IMR-90 (cell line): Measurements from ENCODE around the gene PLD3. TPM values are rescaled to one million over a fixed set of nuclear protein-coding genes. Genes with fewer than 3 reads are reported as not detected.

ENCODE experiments used
- ATAC-seq: fragments of 200-7000 bp; cut with Tn5 transposase; 2 replicates; pipeline ENCODE4 v1.9.1; 2020; ENCODE audit warnings: low read depth, mild to moderate bottlenecking, moderate library complexity
- BruUV-seq: library from RNA; stranded (reverse); fragments of 400-500 nt; replicated peaks from 2 replicates; lab custom pipeline; 2021; lab: Mats Ljungman, UMichigan
- CTCF ChIA-PET: fragments of 300-600 bp; formaldehyde crosslinking; extraction: SDS; loops from one replicate; lab custom pipeline; 2021; ENCODE audit warnings: antibody characterized with exemption; lab: Yijun Ruan, JAX
- POLR2A ChIA-PET: fragments of 300-600 bp; sonication (Branson Sonifier 250); formaldehyde crosslinking; loops from one replicate; lab custom pipeline; 2022; ENCODE audit warnings: antibody characterized with exemption; ENCODE audit not compliant: unreplicated experiment; lab: Charles Lee
- DNase-seq: peaks from one replicate; pipeline ENCODE4 v3.0.0; 2013
- H2AFZ ChIP-seq: replicated peaks from 2 replicates; pipeline ENCODE3; 2013; ENCODE audit warnings: low read length, mild to moderate bottlenecking; ENCODE audit not compliant: poor library complexity
- H2AK5ac ChIP-seq: 2 replicates; pipeline ENCODE4 v1.6.1; 2013; ENCODE audit warnings: low read depth, low read length, inconsistent platforms
- H2AK9ac ChIP-seq: replicated peaks from 2 replicates; pipeline ENCODE3; 2013; ENCODE audit warnings: mild to moderate bottlenecking, low read depth, low read length, moderate library complexity; ENCODE audit not compliant: poor library complexity
- H2BK120ac ChIP-seq: 2 replicates; pipeline ENCODE4 v1.6.1; 2013; ENCODE audit warnings: low read depth, low read length, inconsistent platforms
- H2BK15ac ChIP-seq: 3 replicates; pipeline ENCODE4 v1.6.1; 2013; ENCODE audit warnings: low read depth, low read length, inconsistent platforms
- H2BK20ac ChIP-seq: 2 replicates; pipeline ENCODE4 v1.6.1; 2013; ENCODE audit warnings: low read depth, mild to moderate bottlenecking, inconsistent platforms, low read length, moderate library complexity
- H2BK5ac ChIP-seq: 2 replicates; pipeline ENCODE4 v1.6.1; 2013; ENCODE audit warnings: mild to moderate bottlenecking, low read depth, low read length, inconsistent platforms; ENCODE audit not compliant: poor library complexity, severe bottlenecking
- H3K14ac ChIP-seq: replicated peaks from 2 replicates; pipeline ENCODE4 v1.6.1; 2013; ENCODE audit warnings: low read depth, low read length, inconsistent platforms
- H3K18ac ChIP-seq: 2 replicates; pipeline ENCODE4 v1.6.1; 2013; ENCODE audit warnings: low read depth, low read length, control low read depth
- H3K23ac ChIP-seq: 2 replicates; pipeline ENCODE4 v1.6.1; 2013; ENCODE audit warnings: low read depth, low read length, inconsistent platforms
- H3K27ac ChIP-seq: 2 replicates; pipeline ENCODE4 v1.5.1; 2013; ENCODE audit warnings: mild to moderate bottlenecking, control low read depth, low read length; ENCODE audit not compliant: insufficient read depth
- H3K27me3 ChIP-seq: 2 replicates; pipeline ENCODE4 v1.6.1; 2013; ENCODE audit warnings: low read length; ENCODE audit not compliant: control insufficient read depth, insufficient read depth
- H3K36me3 ChIP-seq: 2 replicates; pipeline ENCODE4 v1.6.1; 2013; ENCODE audit warnings: low read length, mixed read lengths; ENCODE audit not compliant: control insufficient read depth, insufficient read depth
- H3K4ac ChIP-seq: 2 replicates; pipeline ENCODE4 v1.6.1; 2013; ENCODE audit warnings: low read depth, low read length, inconsistent platforms
- H3K4me1 ChIP-seq: 2 replicates; pipeline ENCODE4 v1.6.1; 2013; ENCODE audit warnings: low read length, mixed read lengths; ENCODE audit not compliant: control insufficient read depth, insufficient read depth
- H3K4me2 ChIP-seq: 2 replicates; pipeline ENCODE4 v1.6.1; 2013; ENCODE audit warnings: low read depth, mild to moderate bottlenecking, control low read depth, low read length, moderate library complexity
- H3K4me3 ChIP-seq: 2 replicates; pipeline ENCODE4 v1.5.1; 2013; ENCODE audit warnings: low read depth, mild to moderate bottlenecking, control low read depth, low read length, moderate library complexity; ENCODE audit not compliant: insufficient read depth
- H3K56ac ChIP-seq: 2 replicates; pipeline ENCODE4 v1.6.1; 2013; ENCODE audit warnings: low read length, inconsistent platforms; ENCODE audit not compliant: insufficient read depth; ENCODE audit errors: extremely low read depth
- H3K79me1 ChIP-seq, 2 experiments: 2 replicates each; pipeline ENCODE4 v1.6.1; 2013; ENCODE audit warnings: low read length in 2 of 2, inconsistent platforms in 1 of 2, low read depth in 1 of 2
- H3K9ac ChIP-seq: 2 replicates; pipeline ENCODE4 v1.6.1; 2013; ENCODE audit warnings: low read depth, low read length, control low read depth
- H3K9me1 ChIP-seq: 2 replicates; pipeline ENCODE4 v1.6.1; 2013; ENCODE audit warnings: low read length, inconsistent platforms; ENCODE audit not compliant: insufficient read depth
- H3K9me3 ChIP-seq: 2 replicates; pipeline ENCODE4 v1.6.1; 2013; ENCODE audit warnings: low read length; ENCODE audit not compliant: control insufficient read depth, insufficient read depth
- H4K20me1 ChIP-seq: 2 replicates; pipeline ENCODE4 v1.6.1; 2013; ENCODE audit warnings: low read length, inconsistent platforms; ENCODE audit not compliant: insufficient read depth
- H4K5ac ChIP-seq: 2 replicates; pipeline ENCODE4 v1.6.1; 2013; ENCODE audit warnings: mild to moderate bottlenecking, low read depth, low read length, control low read depth
- H4K8ac ChIP-seq, 2 experiments: 2 replicates each; pipeline ENCODE4 v1.6.1; 2013; ENCODE audit warnings: low read depth in 2 of 2, low read length in 2 of 2, control low read depth in 1 of 2, inconsistent platforms in 1 of 2
- H4K91ac ChIP-seq: 2 replicates; pipeline ENCODE4 v1.6.1; 2013; ENCODE audit warnings: low read depth, low read length, inconsistent platforms; ENCODE audit not compliant: insufficient read depth
- CEBPB ChIP-seq: IDR thresholded peaks from 2 replicates; pipeline ENCODE4 v1.6.1; 2012; ENCODE audit warnings: low read depth, low read length, improper control_type of control experiment
- CTCF ChIP-seq: conservative IDR thresholded peaks from 2 replicates; pipeline ENCODE4 v1.5.1; 2012; ENCODE audit warnings: mild to moderate bottlenecking, low read depth, low read length, improper control_type of control experiment
- ELK1 ChIP-seq: fragments of 150-350 bp; IDR thresholded peaks from 2 replicates; pipeline ENCODE4 v1.6.1; 2016; ENCODE audit warnings: low read depth, mild to moderate bottlenecking, low read length, moderate library complexity, borderline replicate concordance
- FOS ChIP-seq: fragments of 150-350 bp; IDR thresholded peaks from 2 replicates; pipeline ENCODE4 v1.6.1; 2016; ENCODE audit warnings: low read depth, low read length
- MAZ ChIP-seq: IDR thresholded peaks from 2 replicates; pipeline ENCODE4 v1.6.1; 2012; ENCODE audit warnings: low read depth, mild to moderate bottlenecking, low read length, improper control_type of control experiment, moderate library complexity, borderline replicate concordance
- POLR2A ChIP-seq: IDR thresholded peaks from 2 replicates; pipeline ENCODE4 v1.6.1; 2012; ENCODE audit warnings: mild to moderate bottlenecking, low read depth, low read length
- RAD21 ChIP-seq: IDR thresholded peaks from 2 replicates; pipeline ENCODE4 v1.6.1; 2012; ENCODE audit warnings: low read length, improper control_type of control experiment
- RCOR1 ChIP-seq: IDR thresholded peaks from 2 replicates; pipeline ENCODE4 v1.6.1; 2012; ENCODE audit warnings: mild to moderate bottlenecking, low read length, improper control_type of control experiment; ENCODE audit not compliant: insufficient replicate concordance
- SMC3 ChIP-seq: fragments of 150-350 bp; IDR thresholded peaks from 2 replicates; pipeline ENCODE4 v1.6.1; 2016; ENCODE audit warnings: low read depth, mild to moderate bottlenecking, antibody characterized with exemption, low read length, moderate library complexity
- WGBS, 2 experiments: methylation state at CpG; one replicate each; pipeline versions ENCODE4 v1.1.5 to v1.1.7; 2013; ENCODE audit warnings: missing lambda C conversion rate in 2 of 2; ENCODE audit not compliant: insufficient read length in 1 of 2; ENCODE audit errors: extremely low coverage in 2 of 2; 5-methylcytosine and 5-hydroxymethylcytosine counted together
- dilution Hi-C: fragments of 300-500 bp; cut with HindIII; formaldehyde crosslinking; loops from one replicate; pipeline ENCODE4 v1.14.3; 2018; ENCODE audit warnings: low sequenced_read_pairs; ENCODE audit not compliant: unreplicated experiment
- in situ Hi-C: fragments of 300-500 bp; cut with MboI; formaldehyde crosslinking; loops from 3 replicates; pipeline ENCODE4 v1.14.3; 2019; ENCODE audit warnings: low sequenced_read_pairs, inconsistent platforms, mixed read lengths
- intact Hi-C: fragments of 100-400 bp; cut with micrococcal nuclease; formaldehyde crosslinking; loops from 2 replicates; pipeline ENCODE4 v1.10.0; 2022
- polyA plus RNA-seq, 3 experiments: library from polyadenylated mRNA; depleted of rRNA; stranded (reverse); fragments of >200 nt; gene quantifications; 2 replicates each; pipeline ENCODE4 v1.2.3, GENCODE V29; 2012; ENCODE audit warnings: low replicate concordance in 1 of 3
- total RNA-seq: library from RNA; depleted of rRNA; stranded (reverse); fragments of >200 nt; gene quantifications from 2 replicates; pipeline ENCODE4 v1.2.3, GENCODE V29; 2012

PLD3 gene
- total and polyA plus RNA-seq, 2 of the 4 experiments (the other 2 are of a cell fraction) = 117 to 665 TPM

GRCh38 chr19:40348961-40349507, 539 bp downstream of the PLD3 start:
- Histone ChIP-seq H2BK120ac (peak overlapping the region; percentile 15; the same call in 1 of the 2 replicates), H3K4me3 (peak overlapping the region; percentile 62), H3K4me1 (peaks cover 4% of the 10 kb centered on the region; the same call in 1 of the 2 replicates), H2AFZ (peak overlapping the region; percentile 83), H2BK20ac (no peak overlapping the region), H3K27ac (peak overlapping the region; percentile 33), H3K36me3 (peaks cover 4% of the 10 kb centered on the region; the same call in 1 of the 2 replicates), H2BK5ac (peak overlapping the region; percentile 57), H4K5ac (peak overlapping the region; percentile 43), H3K27me3 (no peaks in the 10 kb centered on the region), H3K79me1 (peaks cover 25 to 49% of the 10 kb centered on the region in 2 experiments), H2BK15ac (0 out of 3 replicates have a peak overlapping the region, but pooled peaks have one; percentile 11), H3K9ac (peak overlapping the region; percentile 81), H3K9me1 (peaks cover 10% of the 10 kb centered on the region), H3K9me3 (no peaks in the 10 kb centered on the region), H3K4ac (peak overlapping the region; percentile 83), H3K56ac (peak overlapping the region; percentile 78), H2AK5ac (peak overlapping the region; percentile 86), H4K20me1 (no peaks in the 10 kb centered on the region), H3K14ac (peak overlapping the region; percentile 96), H3K23ac (peak overlapping the region; percentile 91; the same call in 1 of the 2 replicates), H3K4me2 (peak overlapping the region; percentile 95), H3K18ac (no peak overlapping the region), H4K8ac (peak overlapping the region; percentile 50 to 90; a peak in 3 of 4 replicates), H2AK9ac (peak overlapping the region; percentile 98), H4K91ac (0 out of 2 replicates have a peak overlapping the region, but pooled peaks have one; percentile 12)
- peak; percentile 2 for ATAC-seq
- POLR2A ChIA-PET = no interaction called here
- BruUV-seq = TSS peak; percentile 29
- dilution Hi-C loops = no loop called here
- peak; percentile 52 for DNase-seq
- intact Hi-C loops = loop anchor here (2.0 to 5.0 kb wide), 3 partner anchors 72 to 248 kb away; partner anchors contain the start of gene SERTAD3
- WGBS, 2 experiments = 28% methylated on average over 16 of the region's 17 CpGs; no CpG with 5 or more reads in 1 of the 2 experiments
- in situ Hi-C loops = no loop called here
- TF ChIP-seq POLR2A (no peak), RCOR1 (no peak), MAZ (no peak), CTCF (no peak), FOS (no peak), RAD21 (no peak), SMC3 (no peak), CEBPB (peak; percentile 88), ELK1 (no peak)
- CTCF ChIA-PET = interaction anchor here (0.5 kb wide), 1 partner anchor 175 kb away, joined by 4 read pairs; no protein-coding TSS in a partner anchor
